ENCODE data around the gene ASTN2. TPM values are rescaled to one million over a fixed set of nuclear protein-coding genes. Genes with fewer than 3 reads are reported as not detected.

Gene ASTN2
- total RNA-seq, 4 donors from 2014 or later, result 3.0 to 7.0 (median 5.2) TPM

- H3K4me3 ChIP-seq, result no peak overlapping the region
- 68 to 87% methylated on average over 3 of the region's 3 CpGs for WGBS, 2 donors (ENCODE audit: low coverage in 1 of 2)
- H3K4me1 ChIP-seq, result no peaks in the 10 kb centered on the region
- H3K36me3 ChIP-seq, result no peaks in the 10 kb centered on the region
- intact Hi-C loops (cut with DNase I; ENCODE audit: low total_unique reads), result no loop called here
- no peak for DNase-seq
- H3K27ac ChIP-seq, result no peak overlapping the region
- H3K27me3 ChIP-seq, result no peaks in the 10 kb centered on the region
- in situ Hi-C loops (cut with MboI; ENCODE audit: low pct_ligation_motif_present in 1 of 4, low pct_unique_long_range_greater_than_20kb in 1 of 4, low sequenced_read_pairs in 3 of 4), result no loop called here
- TF ChIP-seq POLR2A (IDR thresholded peaks at IDR 0.05), result no peak
- TF ChIP-seq, protein P1, sequence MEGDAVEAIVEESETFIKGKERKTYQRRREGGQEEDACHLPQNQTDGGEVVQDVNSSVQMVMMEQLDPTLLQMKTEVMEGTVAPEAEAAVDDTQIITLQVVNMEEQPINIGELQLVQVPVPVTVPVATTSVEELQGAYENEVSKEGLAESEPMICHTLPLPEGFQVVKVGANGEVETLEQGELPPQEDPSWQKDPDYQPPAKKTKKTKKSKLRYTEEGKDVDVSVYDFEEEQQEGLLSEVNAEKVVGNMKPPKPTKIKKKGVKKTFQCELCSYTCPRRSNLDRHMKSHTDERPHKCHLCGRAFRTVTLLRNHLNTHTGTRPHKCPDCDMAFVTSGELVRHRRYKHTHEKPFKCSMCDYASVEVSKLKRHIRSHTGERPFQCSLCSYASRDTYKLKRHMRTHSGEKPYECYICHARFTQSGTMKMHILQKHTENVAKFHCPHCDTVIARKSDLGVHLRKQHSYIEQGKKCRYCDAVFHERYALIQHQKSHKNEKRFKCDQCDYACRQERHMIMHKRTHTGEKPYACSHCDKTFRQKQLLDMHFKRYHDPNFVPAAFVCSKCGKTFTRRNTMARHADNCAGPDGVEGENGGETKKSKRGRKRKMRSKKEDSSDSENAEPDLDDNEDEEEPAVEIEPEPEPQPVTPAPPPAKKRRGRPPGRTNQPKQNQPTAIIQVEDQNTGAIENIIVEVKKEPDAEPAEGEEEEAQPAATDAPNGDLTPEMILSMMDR (IDR thresholded peaks at IDR 0.05), result no peak
- H3K9me3 ChIP-seq, result no peaks in the 10 kb centered on the region
Observed at GRCh38 chr9:116448431-116448830, 966.4 kb downstream of the ASTN2 start.

DNA sequence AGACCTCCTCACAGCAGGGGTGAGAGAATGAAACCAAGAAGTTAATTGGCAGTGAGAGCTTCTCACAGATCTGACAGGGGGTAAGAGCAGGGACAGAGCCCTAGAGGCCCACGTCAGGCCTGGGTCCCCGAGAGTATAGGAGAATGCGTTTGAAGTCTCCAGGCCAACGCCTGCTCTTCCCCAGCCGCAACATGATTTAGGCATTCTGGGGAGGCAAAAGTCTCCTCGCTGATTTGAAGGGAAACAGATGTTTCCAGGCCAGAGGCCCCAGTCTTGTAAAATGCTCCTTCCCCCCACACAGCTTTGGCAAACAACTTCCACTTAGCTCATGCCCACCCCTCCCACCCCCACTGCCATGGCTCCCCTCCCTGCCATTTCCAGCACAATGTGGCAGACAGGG is 966.9 kb downstream of the ASTN2 start:
- Histone ChIP-seq H3K4me3 (no peak overlapping the region), H3K4me1 (no peaks in the 10 kb centered on the region), H3K9me3 (no peaks in the 10 kb centered on the region), H3K27ac (no peak overlapping the region), H3K36me3 (no peaks in the 10 kb centered on the region), H3K27me3 (no peaks in the 10 kb centered on the region)
- intact Hi-C loops (cut with DNase I; ENCODE audit: low total_unique reads), result no loop called here
- no peak for DNase-seq
- in situ Hi-C loops (cut with MboI; ENCODE audit: low pct_ligation_motif_present in 1 of 4, low pct_unique_long_range_greater_than_20kb in 1 of 4, low sequenced_read_pairs in 3 of 4), result no loop called here
- 37% methylated on average over 6 of the region's 6 CpGs; no CpG with 5 or more reads in 1 of the 2 donors for WGBS, 2 donors (ENCODE audit: low coverage in 1 of 2)
- no peak for TF ChIP-seq POLR2AphosphoS5 (IDR thresholded peaks at IDR 0.05)
- TF ChIP-seq EP300 (IDR thresholded peaks at IDR 0.05; ENCODE audit: low read depth), result no peak
- TF ChIP-seq, protein P1 (IDR thresholded peaks at IDR 0.05), result no peak
- no peak for TF ChIP-seq POLR2A (IDR thresholded peaks at IDR 0.05)

DNA sequence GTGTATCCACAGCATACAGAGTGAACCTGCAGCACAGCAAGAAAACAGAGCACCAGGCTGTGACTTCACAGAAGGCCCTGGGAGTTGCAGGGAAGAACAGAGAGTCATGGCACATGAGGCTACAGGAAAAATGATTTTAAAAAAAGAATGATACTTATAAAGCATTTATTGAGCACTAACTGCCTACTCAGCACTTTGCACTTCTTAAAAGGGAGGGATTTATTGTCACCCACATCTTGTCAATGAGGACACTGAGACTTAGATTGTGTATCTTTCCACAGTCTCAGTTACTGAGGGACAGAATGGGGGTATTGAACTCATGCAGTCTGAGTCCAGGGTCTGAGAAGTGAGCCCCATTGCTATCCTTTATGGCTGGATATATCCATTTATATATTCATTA is 972.3 kb downstream of the ASTN2 start:
- Histone ChIP-seq H3K36me3 (no peaks in the 10 kb centered on the region), H3K27ac (no peak overlapping the region), H3K27me3 (no peaks in the 10 kb centered on the region), H3K4me1 (no peaks in the 10 kb centered on the region), H3K4me3 (no peak overlapping the region), H3K9me3 (no peaks in the 10 kb centered on the region)
- no peak for DNase-seq
- intact Hi-C loops (cut with DNase I; ENCODE audit: low total_unique reads) (no loop called here), in situ Hi-C loops (cut with MboI; ENCODE audit: low pct_ligation_motif_present in 1 of 4, low pct_unique_long_range_greater_than_20kb in 1 of 4, low sequenced_read_pairs in 3 of 4) (no loop called here)
- TF ChIP-seq POLR2AphosphoS5 (IDR thresholded peaks at IDR 0.05), result no peak
- TF ChIP-seq EP300 (IDR thresholded peaks at IDR 0.05; ENCODE audit: low read depth), result no peak
- TF ChIP-seq POLR2A (IDR thresholded peaks at IDR 0.05), result no peak
- TF ChIP-seq, protein P1 (IDR thresholded peaks at IDR 0.05), result no peak

DNA sequence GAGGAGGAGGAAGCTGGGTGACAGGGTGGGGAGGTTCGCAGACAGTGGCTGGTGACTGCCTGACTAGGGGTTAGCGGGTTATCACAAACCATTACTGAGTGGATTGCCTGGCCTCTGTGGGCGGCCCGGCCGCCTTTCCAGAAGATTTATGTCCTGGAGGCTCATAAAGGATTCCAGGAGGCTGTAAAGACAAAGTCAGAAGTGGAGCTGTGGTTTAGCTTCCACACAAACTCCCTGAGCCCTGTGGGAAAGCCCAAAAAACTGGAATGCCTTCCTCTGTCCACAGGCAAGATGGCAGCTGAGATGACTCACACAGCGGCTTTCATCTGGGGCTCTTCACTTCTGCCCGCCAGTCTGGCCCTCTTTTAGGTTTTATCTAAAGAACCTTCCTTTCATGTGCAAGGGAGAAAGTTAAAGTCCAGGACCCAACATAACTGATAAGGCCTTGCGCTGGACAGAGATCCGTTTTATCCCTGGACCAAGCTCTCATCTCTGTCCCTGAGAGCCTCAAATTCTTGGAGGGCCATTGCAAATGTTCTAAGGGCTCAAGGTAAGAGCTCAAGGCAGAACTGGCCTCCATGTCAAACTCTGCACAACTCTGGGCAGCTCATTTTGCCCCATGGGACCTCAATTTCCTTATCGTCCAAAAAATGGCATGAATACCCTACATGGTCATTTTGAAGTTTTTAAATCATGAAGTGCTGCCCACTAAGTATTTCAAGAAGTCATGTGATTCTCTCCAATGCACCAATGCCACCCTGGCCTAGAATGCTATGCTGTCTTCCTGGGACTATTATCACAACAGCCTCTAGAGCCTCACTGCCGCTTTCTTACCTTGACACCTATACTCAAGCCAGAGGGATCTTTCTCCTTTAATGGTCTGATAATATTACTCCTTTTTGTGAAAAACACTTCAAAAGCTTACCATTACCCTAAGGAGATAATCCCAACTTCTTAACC is 977.2 kb downstream of the ASTN2 start:
- Histone ChIP-seq H3K27me3 (no peaks in the 10 kb centered on the region), H3K27ac (no peak overlapping the region), H3K4me3 (no peak overlapping the region), H3K9me3 (no peaks in the 10 kb centered on the region), H3K36me3 (no peaks in the 10 kb centered on the region), H3K4me1 (no peaks in the 10 kb centered on the region)
- DNase-seq, result no peak
- in situ Hi-C loops (cut with MboI; ENCODE audit: low pct_ligation_motif_present in 1 of 4, low pct_unique_long_range_greater_than_20kb in 1 of 4, low sequenced_read_pairs in 3 of 4) (no loop called here), intact Hi-C loops (cut with DNase I; ENCODE audit: low total_unique reads) (no loop called here)
- WGBS, 2 donors (ENCODE audit: low coverage in 1 of 2), result 89 to 100% methylated on average over 2 to 10 of the region's 11 CpGs
- no peak for TF ChIP-seq POLR2A (IDR thresholded peaks at IDR 0.05)
- TF ChIP-seq EP300 (IDR thresholded peaks at IDR 0.05; ENCODE audit: low read depth), result no peak
- TF ChIP-seq POLR2AphosphoS5 (IDR thresholded peaks at IDR 0.05), result no peak
- TF ChIP-seq, protein P1 (IDR thresholded peaks at IDR 0.05), result no peak

Data from transverse colon (tissue), 4 donors.